SK-N-SH (cell line): Measurements from ENCODE around the gene GPR107.

Source experiments
- EZH2phosphoT487 ChIP-seq: fragments of 200-600 bp; sonication (generic); IDR thresholded peaks from 2 replicates; pipeline ENCODE4 v1.6.1; 2017; ENCODE audit warnings: low read depth, mixed run types, mild to moderate bottlenecking, antibody characterized with exemption, moderate library complexity, borderline replicate concordance
- GABPA ChIP-seq: IDR thresholded peaks from 2 replicates; pipeline ENCODE4 v1.4.0; 2012; ENCODE audit warnings: low read depth, mild to moderate bottlenecking
- RAD21 ChIP-seq: IDR thresholded peaks from 2 replicates; pipeline ENCODE4 v1.6.1; 2012; ENCODE audit warnings: mild to moderate bottlenecking, low read length
- SIN3A ChIP-seq: IDR thresholded peaks from 2 replicates; pipeline ENCODE4 v1.6.1; 2012; ENCODE audit warnings: low read depth, mild to moderate bottlenecking, low read length, moderate library complexity, borderline replicate concordance
- TF ChIP-seq, protein P1 (sequence below): fragments of 200-600 bp; sonication (generic); IDR thresholded peaks from 2 replicates; pipeline ENCODE4 v1.6.1; 2017; ENCODE audit warnings: antibody characterized with exemption, mild to moderate bottlenecking, moderate library complexity
- TF ChIP-seq, protein P2 (sequence below): IDR thresholded peaks from 2 replicates; pipeline ENCODE4 v1.4.0; 2012; ENCODE audit warnings: low read depth

DNA sequence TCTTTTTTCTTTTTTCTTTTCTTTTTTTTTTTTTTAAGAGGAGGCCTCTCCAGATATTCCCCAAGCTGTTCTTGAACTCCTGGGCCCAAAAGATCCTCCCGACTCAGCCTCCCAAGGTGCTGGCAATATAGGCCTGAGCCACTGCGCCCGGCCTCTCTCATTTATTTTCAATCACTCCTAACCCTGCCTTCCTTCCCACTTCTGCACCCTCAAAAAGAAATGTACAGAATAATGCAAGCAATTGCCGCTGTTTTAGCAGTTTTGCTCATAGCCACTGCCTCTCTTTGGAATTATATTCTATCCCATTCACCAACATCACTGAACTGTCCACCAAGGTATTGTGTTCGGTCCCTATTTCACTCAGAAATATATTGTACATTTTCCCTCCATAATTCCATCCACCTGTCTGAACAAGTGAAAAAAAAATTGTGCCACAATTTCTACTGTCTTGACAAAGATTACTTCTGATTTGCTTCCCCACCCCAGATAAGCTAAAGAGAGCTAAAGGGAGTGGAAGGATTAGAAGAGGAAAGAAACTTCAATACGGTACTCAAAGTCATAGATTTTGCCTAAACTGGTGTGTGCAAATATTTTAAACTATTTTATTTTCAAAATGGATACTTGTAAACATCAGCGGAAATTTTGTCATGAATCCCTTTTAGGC lies 12.6 kb upstream of the GPR107 start:
- TF ChIP-seq SIN3A (no peak), EZH2phosphoT487 (no peak), GABPA (no peak), RAD21 (no peak)
- TF ChIP-seq, protein P1, sequence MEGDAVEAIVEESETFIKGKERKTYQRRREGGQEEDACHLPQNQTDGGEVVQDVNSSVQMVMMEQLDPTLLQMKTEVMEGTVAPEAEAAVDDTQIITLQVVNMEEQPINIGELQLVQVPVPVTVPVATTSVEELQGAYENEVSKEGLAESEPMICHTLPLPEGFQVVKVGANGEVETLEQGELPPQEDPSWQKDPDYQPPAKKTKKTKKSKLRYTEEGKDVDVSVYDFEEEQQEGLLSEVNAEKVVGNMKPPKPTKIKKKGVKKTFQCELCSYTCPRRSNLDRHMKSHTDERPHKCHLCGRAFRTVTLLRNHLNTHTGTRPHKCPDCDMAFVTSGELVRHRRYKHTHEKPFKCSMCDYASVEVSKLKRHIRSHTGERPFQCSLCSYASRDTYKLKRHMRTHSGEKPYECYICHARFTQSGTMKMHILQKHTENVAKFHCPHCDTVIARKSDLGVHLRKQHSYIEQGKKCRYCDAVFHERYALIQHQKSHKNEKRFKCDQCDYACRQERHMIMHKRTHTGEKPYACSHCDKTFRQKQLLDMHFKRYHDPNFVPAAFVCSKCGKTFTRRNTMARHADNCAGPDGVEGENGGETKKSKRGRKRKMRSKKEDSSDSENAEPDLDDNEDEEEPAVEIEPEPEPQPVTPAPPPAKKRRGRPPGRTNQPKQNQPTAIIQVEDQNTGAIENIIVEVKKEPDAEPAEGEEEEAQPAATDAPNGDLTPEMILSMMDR: no peak
- TF ChIP-seq, protein P2, sequence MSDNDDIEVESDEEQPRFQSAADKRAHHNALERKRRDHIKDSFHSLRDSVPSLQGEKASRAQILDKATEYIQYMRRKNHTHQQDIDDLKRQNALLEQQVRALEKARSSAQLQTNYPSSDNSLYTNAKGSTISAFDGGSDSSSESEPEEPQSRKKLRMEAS: no peak
